GM19455 (cell line): ENCODE data around the gene ZNF423.

ENCODE experiments used
- ATAC-seq: cut with Tn5 transposase; IDR thresholded peaks from one replicate; pipeline ENCODE4 v1.9.1; 2021; ENCODE audit not compliant: unreplicated experiment

Gene ZNF423

DNA sequence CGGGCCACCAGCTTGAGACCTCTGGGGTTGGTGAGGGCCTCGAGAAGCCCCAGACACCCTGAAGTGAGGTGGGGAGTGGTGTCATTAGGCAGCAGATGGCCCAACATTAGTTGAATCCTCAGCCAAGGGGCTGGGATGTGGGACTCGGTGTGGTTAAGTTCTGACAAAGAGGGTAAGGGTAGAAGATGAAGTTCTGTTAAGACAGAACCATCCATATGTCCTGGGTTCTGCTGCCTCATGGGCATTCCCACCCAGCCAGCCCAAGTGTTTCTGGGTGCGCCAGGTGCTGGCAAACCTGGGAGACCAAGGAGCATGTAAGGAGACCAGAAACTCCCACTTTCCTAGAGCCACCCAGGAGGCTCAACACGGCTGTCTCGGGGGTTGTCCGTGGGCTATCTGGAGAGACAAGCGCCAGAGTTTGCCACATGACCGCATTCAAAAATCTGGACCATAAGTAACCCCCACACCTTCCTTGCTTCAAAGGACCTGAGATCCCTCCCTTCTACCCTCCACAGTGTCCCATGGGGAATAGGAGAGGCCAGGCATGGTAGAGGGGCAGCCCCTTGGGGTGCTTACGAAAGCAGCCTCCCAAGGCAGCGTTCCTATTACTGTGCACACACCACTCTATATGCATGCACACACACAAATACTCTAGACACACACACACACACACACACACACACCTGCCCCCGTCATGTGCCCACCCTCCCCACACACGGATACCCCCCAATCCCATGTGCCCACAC, 353.6 kb downstream of the ZNF423 start:
- no peak for ATAC-seq

DNA sequence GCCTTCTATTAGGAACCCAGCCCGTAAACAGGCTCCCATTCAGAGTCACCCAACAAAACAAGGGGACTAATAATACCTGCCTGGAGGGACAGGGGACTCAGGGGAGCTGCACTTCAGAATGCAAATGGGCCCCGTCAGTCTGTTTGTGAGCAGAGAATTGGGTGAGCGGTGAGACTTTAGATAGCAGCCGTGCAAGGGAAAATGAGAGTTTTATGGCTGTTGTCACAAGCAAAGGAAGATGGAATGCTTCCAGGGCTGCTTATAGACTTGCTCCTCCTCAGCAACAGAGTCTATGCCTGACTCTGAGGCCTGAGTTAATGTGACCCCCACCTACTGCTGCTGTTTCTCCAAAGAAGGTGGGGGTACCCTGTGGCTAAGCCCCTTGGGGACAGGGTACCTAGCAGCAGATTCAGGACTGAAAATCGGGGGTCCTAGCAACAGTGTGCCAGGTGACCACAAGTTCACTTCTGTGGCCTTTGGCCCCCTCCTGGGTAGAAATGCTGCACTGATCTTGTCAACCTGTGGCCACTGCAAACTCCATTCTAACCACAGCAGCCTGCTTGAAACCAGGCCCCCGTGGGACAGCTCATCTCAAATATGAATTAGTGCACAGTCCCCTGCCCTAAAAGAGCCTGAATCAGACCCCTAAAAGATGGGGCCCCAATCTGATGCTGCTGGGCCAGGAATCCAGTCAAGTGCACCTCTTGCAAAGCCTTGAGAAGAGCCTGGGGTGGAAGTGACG, 355.9 kb downstream of the ZNF423 start:
- no peak for ATAC-seq

- no peak for ATAC-seq
These were observed 356.5 kb downstream of the ZNF423 start for GRCh38 chr16:49499414-49499785.

DNA sequence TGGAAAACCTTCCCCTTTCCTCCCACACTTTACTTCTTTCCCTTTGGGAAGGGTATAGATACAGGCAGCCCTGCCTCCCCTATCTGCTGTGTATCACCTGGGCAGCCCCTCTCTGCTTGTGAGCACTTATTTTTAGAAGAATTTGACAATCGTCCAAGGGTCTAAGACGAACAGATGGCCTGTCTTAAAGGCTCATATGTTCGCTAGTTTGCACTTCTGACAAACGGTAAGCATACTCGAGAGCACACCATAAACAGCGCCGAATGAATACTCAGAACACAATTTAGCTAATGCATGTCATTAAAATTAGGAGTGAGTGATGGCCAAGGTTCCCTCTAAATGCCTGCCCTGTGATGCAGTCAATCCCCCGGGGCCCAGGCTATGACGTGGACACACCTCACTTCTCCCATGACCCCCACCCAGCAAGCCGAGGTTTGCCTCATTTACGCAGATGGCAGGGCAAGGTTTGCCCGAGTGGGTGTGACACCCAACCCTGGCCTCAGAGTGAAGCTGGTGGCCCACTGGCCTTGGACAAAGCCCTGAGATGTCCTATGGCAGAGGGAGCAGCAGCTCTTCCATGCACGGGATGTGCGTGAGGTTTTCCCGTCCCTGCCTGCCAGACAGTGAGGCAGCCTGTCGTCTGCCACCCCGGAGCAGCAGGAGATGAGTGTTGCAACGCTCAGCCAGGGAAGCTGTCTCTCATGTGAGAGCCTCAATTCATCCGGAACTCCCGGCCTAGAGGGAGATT, 357.1 kb downstream of the ZNF423 start:
- ATAC-seq: no peak

- no peak for ATAC-seq
These were observed 357.6 kb downstream of the ZNF423 start for GRCh38 chr16:49498264-49498663.

DNA sequence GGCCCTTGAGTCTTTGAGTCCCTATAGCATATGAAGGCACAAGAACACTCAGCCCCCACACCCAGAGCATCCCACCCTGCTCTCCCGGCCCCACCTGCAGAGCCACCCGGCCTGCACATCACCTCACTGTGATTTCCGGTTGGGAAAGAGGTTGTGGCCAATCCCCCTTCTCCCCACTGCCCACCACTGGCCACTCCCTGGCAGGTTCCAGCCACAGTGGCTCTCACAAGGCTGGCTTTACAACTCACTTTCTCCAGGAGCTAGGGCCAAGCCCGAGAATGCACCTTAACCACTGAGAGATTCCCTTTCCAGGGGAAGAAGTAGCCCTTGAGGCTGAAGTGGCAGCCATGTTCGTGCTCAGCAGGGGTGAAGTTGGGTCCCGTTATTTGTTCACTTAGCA, 358.4 kb downstream of the ZNF423 start:
- no peak for ATAC-seq

GRCh38 chr16:49496656-49497055, 359.3 kb downstream of the ZNF423 start:
- ATAC-seq: no peak

DNA sequence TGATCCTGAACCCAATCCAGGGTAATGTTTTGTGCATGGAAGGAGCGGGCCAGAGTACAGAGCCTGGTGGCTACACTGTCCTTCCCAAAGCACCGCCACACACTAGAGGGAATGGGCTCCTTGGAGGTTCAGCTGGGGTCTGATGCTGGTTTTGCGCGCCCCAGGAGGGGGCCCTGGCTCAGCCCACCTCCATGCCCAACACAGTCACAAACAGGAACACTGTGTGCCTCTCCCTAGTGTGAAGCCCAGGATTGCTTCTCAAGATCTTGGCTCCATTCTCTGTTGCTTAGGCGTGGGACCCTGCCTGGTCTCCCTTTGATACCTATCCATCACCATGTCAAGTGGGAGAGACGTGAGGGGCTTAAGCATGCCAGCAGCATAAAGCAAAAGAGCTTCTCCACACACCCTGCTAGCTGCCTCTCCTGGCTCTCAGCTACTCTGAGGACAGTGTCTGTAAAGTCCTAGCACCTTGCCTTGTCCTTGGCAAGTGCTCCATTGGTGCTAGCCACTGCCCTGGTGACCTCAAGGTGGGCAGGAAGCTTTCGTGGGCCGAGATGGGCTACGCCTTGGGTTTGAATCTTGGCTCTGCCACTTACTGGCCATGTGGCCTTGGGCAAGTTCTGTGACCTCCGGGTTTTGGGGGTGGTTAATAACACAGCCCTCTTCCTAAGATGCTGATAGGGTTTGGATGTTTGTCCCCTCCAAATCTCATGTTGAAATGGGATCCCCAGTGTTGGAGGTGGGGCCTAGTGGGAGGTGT, 360.1 kb downstream of the ZNF423 start:
- no peak for ATAC-seq

GRCh38 chr16:49494891-49495566, 360.9 kb downstream of the ZNF423 start:
- no peak for ATAC-seq

- ATAC-seq: no peak
These were observed 361.4 kb downstream of the ZNF423 start for GRCh38 chr16:49494474-49494873.

DNA sequence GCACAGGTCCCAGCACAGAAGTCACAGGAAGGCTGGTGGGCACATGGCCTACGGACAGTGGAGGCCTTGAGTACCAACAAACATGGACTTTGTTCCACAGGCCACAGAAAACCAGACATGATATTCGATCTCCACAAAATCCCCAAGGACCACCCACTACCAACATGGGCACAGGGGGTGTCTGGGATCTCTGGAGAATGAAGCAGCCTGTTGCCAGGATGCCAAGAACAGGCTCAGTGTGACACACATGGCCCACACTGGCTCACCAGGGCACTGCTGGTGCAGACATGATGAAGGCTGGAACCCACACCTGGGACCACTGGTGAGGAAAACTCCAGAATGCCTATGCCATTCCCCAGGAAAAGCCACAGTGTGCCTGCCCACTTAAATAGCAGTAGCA, 362.1 kb downstream of the ZNF423 start:
- no peak for ATAC-seq

DNA sequence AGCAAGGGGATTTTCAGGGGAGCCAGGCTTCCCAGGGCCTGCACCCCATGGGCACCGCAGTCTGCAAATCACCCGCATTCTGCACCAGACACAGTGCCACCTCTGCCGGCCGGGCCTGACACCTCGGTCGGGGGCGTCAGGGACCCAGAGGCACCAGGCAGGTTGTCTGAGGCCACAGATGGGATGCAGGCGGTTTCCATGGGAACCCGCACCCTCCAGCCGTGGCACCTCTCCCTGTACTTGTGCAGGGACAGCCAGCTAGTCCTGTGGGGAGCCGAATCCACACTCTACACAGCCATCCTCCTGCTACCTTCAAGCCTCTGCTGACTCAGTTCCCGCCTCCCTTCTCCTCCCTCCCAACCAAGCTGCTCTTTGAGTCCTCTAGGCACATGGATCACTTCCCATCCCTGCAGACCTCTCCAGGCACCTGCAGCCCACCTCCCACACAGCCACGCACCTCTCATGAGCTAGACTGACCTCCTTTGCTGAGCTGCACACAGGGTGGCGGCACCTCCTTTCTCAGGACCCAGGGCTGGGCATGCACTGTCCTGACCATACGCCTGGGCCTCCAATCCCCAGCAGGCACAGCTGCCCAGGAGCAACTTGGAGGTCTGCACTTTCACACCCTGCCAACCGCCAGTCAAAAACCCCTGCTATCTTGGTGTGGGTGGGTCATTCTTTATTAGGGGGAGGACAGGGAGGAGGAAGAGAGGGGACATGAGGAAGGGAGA, 362.9 kb downstream of the ZNF423 start:
- ATAC-seq: no peak

GRCh38 chr16:49491771-49492761, 363.8 kb downstream of the ZNF423 start:
- peak; percentile 69 for ATAC-seq

DNA sequence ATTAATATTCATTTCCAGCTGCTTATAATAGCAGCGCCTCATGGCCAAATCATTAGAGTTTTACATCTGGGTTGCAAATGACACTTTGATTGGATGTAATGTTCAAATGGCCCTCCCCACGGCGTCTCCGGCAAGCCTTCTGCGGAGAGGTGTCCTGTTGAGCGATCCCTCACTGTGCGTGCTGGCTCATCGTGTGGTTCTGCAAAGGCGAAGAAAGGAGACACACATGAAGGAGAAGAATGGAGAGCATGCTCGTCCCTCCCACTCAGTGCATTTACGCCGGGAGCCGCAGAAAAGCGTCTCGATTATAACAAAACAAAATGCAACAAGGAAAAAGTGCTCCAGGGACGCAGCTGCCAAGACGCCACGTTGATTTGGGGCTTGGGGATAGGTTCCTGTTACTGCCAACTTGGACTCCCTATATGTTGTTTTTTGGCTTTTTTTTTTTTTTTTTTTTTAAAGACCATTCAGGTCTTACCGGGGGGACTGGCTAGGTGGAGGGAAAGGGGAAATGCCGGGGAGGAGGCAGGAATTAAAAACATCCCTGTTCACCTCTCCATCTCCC, 364.7 kb downstream of the ZNF423 start:
- no peak for ATAC-seq

DNA sequence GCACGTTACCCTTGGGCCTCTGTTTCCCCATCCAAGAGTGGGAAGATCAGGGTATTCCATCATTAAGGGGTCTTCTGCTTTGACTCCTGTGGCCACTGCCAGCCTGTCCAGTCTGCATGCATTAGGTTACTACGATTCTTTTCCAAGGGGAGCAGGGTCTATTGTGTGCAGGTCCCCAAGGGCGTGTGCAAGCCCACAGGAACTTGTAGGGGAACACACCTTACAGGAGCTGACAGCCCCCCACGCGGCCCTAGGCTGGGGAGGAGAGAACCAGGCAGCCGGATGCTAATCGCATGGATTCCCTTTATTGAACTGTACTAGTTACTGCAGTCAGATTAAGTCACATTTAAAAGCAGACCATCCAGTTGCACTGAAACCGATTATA, 365.6 kb downstream of the ZNF423 start:
- ATAC-seq: no peak

GRCh38 chr16:49489686-49490320, 366.1 kb downstream of the ZNF423 start:
- no peak for ATAC-seq

- no peak for ATAC-seq
These were observed 367.0 kb downstream of the ZNF423 start for GRCh38 chr16:49488740-49489525.
